TTC549 (cell line): ENCODE data around the gene CDC45.
"Not testable (repeated sequence)": the region's sequence is repeated elsewhere in the genome, so short reads cannot be mapped to it uniquely, and the experiment has no call there.

Experiments
- FAIRE-seq: peaks from 2 replicates; lab custom pipeline; 2012; peaks lifted over from hg19 to GRCh38; lab: Jason Lieb, UNC

CDC45 gene

DNA sequence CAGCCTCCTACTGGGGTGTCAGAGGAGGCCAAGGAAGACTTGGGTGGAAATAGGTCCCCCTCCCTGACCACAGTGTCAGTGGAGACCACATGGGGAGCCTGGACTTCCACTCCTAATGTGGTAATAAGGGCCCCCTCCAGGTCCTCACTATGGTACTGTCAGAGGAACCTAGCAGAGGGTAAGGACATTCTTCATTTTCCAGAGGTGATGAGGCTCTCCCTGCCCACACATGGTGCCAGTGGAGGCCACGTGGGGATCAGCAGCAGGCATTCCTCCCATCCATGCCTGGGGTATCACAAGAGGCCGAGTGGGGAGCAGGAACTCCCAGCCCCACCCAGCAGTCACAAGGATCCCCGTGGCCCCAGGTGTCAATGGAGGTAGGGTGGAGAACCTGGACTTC lies 51.0 kb downstream of the CDC45 start:
- no peak for FAIRE-seq

DNA sequence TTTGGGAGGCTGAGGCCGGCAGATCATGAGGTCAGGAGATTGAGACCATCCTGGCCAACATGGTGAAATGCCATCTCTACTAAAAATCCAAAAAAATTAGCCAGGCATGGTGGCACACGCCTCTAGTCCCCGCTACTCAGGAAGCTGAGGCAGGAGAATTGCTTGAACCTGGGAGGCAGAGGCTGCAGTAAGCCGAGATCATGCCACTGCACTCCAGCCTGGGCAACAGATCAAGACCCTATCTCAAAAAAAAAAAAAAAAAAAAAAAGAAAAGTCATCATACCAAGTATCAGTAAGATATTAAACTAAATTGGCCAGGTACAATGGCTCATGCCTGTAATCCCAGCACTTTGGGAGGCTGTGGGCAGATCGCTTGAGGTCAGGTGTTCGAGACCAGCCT lies 51.6 kb downstream of the CDC45 start:
- FAIRE-seq, result not testable (repeated sequence)

DNA sequence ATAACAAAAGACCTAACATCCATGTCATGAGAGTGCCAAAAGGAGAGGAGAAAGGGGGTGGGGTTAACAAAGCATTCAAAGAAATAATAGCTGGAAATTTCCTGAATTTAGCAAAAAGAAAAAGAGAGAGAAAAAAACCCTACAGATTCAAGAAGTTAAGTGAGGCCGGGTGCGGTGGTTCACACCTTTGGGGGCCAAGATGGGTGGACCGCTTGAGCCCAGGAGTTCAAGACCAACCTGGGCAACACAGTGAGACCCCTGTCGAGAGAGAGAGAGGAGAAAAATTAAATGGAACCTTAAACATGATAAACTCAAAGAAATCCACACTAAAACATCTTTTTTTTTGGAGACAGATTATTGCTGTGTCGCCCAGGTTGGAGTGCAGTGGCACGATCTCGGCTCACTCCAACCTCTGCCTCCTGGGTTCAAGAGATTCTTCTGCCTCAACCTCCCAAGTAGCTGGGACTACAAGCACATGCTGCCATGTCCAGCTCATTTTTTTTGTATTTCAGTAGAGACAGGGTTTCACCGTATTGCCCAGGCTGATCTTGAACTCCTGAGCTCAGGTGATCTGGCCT lies 53.4 kb downstream of the CDC45 start:
- no peak for FAIRE-seq

DNA sequence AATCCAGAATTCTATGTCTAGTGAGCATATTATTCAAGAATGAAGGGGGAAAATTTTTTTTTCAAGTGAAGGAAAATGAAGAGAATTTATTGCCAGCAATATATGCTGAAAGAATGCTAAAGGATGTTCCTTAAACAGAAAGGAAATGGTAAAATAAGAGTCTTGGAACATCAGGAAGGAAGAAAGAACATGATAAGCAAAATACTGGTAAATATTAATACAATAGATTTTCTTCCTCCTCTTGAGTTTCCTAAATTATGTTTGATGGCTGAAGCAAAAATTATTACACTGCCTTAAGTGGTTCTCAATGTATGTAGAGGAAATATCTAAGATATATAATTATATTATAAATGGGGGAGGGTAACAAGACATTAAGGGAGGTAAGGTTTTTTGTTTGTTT lies 54.1 kb downstream of the CDC45 start:
- no peak for FAIRE-seq

DNA sequence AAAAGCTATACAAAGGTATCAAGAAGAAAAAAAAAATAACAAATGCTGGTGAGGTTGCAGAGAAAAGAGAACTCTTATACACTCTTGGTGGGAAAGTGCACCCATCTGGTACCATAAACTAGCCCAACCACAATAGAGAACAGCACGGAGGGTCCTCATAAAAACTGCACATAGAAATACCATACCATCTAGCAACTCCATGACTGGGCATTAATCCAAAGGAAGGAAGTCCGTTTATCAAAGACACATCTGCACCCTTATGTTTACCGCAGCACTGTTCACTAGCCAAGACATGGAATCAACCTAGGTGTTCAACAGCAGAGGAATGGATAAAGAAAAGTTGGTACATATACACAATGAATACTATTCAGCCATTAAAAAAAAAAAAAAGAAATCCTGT lies 55.3 kb downstream of the CDC45 start:
- no peak for FAIRE-seq

DNA sequence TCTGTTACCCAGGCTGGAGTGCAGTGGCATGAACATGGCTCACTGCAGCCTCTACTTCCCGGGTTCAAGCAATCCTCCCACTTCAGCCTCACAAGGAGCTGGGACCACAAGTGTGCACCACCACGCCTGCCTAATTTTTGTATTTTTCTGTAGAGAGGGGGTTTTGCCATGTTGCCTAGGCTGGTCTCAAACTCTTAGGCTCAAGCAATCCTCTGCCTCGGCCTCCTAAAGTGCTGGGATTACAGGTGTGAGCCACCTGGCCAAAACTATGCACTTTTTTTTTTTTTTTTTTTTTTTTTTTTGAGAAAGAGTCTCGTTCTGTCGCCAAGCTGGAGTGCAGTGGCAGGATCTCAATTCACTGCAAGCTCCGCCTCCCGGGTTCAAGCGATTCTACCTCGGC lies 56.8 kb downstream of the CDC45 start:
- FAIRE-seq, result no peak

DNA sequence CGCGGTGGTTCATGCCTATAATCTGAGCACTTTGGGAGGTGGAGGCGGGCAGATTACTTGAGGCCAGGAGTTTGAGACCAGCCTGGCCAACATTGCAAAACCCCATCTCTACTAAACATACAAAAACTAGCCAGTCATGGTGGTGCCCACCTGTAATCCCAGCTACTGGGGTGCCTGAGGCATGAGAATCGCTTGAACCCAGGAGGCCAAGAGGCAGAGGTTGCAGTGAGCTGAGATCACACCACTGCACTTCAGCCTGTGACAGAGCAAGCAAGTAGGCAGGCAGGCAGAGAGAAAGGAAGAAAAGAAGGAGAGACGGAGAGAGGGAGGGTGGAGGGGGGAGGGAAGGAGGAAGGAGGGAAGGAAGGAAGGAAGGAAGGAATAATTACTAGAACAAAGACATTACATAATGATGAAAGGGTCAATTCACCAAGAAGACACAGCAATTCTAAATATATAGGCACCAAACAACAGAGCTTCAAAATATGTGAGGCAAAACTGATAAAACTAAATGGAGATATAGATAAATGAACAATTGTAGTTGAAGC lies 58.3 kb downstream of the CDC45 start:
- FAIRE-seq, result no peak

DNA sequence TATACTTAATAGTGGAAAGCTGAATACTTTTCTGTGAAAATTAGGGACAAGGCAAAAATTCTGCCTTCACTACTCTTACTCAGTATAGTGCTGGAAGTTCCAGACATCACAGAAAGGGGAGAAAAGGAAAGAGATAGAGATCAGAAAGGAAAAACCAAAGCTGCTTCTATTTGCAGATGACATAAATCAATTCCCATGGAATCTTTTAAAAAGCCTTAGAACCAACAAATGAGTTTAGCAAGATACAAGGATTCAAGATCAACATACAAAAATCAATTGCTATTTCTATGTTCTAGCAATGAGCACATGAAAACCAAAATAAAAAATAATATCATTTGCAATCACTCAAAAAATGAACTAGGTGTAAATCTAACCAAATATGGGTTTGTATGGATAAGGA lies 60.7 kb downstream of the CDC45 start:
- no peak for FAIRE-seq

DNA sequence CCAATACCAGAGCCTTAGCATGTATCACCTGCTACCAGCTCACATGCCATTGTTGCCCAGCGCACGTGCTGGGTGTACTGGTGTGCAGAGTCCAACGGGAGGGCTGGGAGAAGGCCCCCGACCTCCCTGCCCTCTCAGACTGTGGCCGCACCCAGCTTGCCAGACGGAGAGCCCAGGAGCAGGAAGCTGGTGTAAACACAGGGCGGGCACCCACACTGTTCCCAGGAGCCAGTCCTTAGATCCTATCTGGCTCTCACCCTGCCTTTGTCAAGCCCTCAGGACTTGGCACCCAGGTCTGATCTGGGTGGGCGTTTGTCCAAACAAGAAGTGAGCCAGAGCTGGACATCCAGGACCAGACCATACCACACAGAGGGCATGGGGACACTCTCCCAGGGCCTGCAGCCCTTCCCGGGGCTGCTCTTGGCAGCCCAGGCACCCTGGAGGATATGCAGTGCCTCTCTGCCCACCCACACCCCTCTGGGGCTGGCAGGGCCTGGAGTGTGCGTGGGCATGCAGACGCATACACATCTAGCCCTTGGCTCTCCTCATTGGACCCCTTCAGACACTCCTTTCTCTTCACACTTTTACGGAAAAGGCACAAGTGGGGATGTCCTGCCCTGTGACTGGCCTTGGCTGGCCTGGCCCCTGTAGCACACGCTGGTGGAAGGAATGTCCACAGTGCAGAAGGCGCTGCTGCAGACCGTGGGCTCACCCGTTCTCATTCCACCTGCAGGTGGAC lies 64.4 kb downstream of the CDC45 start:
- no peak for FAIRE-seq

DNA sequence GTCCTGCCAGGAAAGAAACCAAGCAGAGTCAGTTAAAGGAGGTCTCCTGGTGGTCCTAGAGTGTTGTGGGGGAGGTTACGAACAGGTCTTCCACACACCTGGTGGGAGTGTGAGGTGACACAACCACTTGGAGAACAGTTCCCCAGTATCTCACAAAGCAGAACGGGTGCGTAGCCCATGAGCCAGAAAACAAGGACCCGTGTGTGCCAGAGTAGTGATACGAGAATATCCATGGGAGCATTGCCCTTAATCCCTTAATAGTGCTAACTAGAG lies 66.2 kb downstream of the CDC45 start:
- FAIRE-seq, result no peak

DNA sequence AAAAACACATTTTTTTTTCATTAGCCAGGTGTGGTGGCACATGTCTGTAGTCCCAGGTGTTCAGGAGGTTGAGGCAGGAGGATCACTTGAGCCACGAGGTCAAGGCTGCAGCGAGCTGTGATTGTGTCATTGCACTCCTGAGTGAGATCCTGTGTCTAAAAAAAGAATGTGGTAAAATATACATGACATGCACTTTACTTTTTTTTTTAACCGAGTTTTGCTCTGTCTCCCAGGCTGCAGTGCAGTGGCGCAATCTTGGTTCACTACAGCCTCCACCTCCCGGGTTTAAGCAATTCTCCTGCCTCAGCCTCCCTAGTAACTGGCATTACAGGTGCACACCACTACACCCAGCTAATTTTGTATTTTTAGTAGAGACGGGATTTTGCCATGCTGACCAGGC lies 67.0 kb downstream of the CDC45 start:
- no peak for FAIRE-seq

DNA sequence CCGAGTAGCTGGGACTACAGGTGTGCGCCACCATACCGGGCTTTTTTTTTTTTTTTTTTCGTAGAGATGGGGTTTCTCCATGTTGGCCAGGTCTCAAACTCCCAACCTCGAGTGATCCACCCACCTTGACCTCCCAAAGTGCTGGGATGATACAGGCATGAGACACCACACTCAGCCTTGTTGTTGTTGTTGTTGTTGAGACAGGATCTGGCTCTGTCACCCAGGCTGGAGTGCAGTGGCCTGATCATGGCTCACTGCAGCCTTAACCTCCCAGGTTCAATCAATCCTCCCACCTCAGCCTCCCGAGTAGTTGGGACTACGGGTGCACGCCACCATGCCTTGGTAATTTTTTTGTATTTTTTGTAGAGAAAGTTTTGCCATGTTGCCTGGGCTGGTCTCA lies 67.9 kb downstream of the CDC45 start:
- no peak for FAIRE-seq

DNA sequence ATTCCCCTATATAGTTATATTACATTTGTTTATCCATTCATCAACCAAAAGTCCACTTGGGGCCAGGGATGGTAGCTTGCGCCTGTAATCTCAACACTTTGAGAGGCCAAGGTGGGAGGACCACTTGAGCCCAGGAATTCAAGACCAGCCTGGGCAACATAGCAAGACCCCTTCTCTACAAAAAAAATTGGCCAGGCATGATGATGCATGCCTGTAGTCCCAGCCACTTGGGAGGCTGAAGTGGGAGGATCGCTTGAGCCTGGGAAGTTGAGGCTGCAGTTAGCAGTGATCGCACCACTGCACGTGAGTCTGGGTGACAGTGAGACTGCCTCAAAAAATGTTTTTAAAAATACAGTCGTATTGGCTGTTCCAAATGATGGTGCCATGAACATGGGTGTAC lies 68.7 kb downstream of the CDC45 start:
- FAIRE-seq, result not testable (repeated sequence)

DNA sequence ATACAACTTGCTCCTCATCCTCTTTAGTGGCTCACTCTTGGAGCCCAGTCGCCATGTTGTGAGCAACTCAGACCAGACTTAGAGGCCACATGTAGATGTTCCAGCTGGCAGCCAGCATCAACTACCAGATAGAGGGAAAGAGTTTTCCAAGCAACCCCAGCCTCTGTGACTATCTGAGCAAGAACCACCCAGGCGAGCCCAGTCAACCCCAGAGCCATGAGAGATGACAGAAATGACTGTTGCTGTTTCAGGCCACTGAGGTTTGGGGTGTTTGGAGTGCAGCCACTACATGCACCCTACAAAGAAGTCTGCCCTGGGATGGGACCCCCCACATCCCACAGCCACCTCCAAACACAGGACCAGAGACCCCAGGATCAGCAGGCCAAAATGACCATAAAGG lies 69.2 kb downstream of the CDC45 start:
- no peak for FAIRE-seq

DNA sequence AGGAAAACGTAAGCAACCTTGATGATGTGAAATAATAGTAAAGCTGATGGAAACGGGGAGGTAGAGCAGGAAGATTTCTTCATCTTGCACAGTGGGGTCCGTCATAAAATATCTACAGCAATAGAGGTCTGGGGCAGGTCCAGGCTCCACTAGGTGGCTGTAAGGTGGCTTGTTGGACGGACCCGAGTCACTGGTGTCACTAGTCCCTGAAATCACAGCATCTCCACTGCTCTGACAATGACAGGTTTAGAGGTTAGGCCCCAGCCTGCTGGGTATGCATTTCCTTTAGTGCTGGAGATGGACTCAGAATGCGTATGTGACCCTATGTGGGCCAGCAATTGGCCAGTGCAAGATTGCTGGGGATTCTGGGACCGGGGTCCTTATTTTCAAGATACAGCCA lies 69.7 kb downstream of the CDC45 start:
- FAIRE-seq, result no peak

DNA sequence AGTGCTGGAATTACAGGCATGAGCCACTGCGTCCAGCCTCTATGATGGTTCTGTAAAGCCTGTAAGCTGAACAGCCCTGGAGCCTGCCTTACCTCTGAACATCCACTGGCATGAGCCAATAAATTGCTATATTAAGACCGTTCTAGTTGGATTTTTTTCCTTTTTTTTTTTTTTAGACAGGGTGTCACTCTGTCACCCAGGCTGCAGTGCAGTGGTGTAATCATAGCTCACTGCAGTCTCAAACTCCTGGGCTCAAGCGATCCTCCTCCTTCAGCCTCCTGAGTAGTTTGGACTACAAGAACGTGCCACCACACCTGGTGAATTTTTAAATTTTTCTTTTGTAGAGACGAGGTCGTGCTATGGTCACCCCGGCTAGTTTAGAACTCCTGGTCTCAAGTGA lies 70.7 kb downstream of the CDC45 start:
- FAIRE-seq, result no peak

DNA sequence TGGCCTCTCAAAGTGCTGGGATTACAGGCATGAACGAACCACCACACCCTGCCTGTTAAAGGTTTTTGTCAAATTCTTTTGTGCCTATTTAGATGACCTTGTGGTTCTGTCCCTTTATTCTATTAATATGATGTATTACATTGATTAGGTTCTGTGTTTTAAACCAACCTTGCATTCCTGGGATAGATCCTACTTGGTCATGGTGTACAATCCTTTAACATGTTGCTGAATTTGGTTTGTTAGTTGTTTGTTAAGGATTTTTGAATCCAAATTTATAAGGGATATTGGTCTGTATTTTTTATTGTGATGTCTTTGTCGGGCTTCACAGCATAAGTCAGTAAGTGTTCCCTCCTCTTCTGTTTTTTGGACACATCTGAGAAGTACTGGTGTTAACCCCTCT lies 73.5 kb downstream of the CDC45 start:
- FAIRE-seq, result no peak

DNA sequence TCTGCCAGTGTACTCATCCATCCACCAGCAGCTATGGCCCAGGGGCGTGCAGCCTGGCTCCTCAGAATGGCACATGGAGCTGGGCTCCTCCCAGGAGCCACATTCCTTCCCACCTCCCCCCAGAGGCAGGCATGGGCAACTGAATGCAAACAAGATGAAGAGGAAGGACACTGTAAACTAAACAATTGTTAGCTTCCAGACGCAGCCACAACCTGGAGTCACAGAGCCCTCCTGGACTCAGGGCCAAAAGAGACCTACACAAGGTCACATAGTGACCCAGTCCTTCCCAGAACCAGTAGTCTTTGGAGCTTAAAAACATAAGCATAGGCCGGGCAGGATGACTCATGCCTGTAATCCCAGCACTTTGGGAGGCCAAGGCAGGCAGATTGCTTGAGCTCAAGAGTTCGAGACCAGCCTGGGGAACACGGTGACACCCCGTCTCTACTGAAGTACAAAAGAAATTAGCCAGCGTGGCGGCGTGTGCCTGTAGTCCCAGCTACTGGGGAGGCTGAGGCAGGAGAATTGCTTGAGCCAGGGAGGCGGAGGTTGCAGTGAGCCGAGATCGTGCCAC lies 75.2 kb downstream of the CDC45 start:
- no peak for FAIRE-seq

DNA sequence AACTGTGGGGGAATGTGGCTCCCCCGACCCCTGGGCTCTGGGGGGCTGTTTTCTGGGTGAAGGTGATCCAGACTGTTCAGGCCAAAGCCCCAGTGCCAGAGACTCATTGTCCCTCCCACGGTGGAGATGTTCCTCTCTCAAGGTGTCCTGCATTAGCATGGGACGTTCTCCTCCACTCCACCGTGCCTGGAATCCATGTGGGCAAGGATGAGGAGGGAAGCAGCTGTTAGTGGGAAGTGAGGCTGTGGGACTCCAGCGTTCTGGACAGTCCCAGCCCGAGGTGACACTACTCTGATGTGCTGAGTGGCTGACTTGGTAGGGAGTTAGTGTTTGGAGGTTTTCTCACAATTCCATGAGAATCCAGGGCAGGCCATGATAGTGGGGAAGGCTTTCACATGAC lies 75.9 kb downstream of the CDC45 start:
- FAIRE-seq, result no peak

DNA sequence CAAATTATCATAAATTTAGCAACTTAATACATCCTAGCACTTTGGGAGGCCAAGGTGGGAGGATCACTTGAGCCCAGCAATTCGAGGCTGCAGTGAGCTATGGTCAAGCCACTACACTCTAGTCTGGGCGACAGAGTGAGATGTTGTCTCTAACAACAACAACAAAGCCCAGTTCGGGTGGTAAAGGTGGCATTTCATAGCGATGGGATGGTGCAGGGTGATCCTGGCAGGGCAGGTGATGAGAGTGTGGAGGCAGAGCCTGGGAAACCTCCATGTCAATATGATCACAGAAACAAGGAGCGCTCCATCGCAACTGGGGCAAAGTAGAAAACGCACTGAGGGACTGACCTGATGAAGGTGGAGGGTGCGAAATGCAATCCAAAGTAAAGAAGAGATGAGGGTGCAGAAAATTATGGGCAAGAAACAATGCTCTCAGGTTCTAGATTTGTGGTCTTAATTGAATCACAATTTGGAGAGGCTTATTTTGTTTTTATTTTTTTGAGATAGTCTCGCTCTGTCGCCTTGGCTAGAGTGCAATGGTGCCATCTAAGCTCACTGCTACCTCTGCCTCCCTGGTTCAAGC lies 77.3 kb downstream of the CDC45 start:
- no peak for FAIRE-seq

DNA sequence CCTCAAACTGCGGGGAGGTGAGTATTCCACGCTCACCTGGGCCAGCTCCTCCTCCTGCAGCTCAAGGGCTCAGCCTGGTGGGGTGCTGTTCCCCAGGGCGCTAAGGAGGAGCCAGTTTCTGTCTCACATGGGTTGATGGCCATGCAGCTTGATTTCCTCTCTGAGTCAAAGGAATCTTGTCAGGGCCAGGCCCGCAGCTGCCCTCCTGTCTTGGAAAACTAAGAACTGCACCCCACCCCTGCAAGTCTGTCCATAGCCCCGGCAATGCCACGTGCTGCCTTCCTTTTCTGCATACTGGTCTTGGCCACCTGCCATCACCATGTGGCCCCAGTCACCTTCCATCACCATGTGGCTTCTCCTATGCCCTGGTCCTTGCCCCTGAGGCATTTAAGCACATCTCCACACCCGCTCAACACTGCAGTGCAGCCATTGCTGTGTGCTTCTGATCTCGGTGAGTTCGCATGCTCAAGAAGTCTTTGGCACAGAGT lies 79.6 kb downstream of the CDC45 start:
- FAIRE-seq, result no peak

DNA sequence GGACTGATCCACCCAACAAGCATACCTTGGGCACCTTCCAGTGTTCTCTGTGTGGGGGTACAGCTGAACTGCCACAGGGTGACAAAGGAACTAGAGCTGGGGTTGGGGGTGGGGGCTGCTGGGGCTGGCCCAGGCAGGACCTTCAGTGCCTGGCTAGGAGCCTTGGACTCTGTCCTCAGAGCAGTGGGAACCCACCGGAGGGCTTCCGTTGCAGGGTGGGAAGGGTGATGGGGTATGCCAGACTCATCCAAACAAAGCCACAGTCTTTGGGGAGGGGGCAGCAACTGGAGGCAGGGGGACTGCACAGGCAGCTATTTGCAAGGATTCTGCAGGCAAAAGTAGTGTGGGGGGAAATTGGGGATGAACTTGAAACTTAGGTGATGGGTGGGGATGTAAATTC lies 80.2 kb downstream of the CDC45 start:
- no peak for FAIRE-seq
